Measurements from ENCODE around the gene MAGI2. TPM values are rescaled to one million over a fixed set of nuclear protein-coding genes. Genes with fewer than 3 reads are reported as not detected.

MAGI2 gene
- total RNA-seq, 1 experiment from 2014 or later: 0.22 TPM

DNA sequence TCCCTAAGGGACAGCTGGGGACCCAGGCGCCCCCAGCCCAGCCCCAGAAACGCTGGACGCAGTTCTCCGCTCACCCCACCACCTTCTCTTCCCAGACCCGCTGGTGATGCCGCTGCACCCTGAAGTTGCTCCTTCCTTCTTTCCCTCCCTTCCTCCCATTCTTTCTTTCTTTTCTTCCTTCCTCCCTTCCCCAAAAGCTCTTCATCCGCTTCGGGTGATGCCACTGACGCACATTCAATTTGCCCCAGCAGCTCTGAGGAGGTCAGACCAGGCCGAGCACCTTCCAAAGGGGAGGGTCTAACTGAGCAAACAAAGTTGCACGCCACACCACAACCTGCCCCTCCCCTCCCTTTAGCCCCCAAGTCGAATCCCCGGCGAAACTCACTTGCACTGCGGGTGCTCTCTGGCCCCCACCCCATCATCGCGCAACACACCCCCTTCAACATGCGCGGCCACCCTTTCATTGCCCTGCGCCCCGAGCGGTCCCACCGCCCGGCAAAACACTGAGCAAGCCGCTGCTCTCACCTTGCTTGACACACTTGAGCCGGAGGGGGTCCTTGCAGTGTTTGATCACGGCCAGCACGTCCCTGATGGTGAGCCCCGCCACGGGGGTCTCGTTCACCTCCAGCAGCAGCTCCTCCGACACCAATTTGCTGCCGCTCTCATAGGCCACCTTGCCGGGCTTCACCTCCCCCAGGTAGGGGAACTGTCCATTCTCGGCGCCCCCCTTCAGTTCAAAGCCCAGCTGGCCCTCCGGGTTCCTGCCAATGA is 787 bp downstream of the MAGI2 start:
- H3K79me2 ChIP-seq (ENCODE audit: insufficient read depth, low read length): no peaks in the 10 kb centered on the region
- no peak for ATAC-seq
- DNase-seq (ENCODE audit: low read depth, low spot score): no peak
- H3K4me1 ChIP-seq (ENCODE audit: control insufficient read depth in 1 of 2, insufficient read depth in 2 of 2, low read length in 2 of 2): no peaks in the 10 kb centered on the region
- POLR2A ChIA-PET: no interaction called here
- no peaks in the 10 kb centered on the region for H3K9me3 ChIP-seq (ENCODE audit: control insufficient read depth in 1 of 2, insufficient read depth in 1 of 2, low read depth in 1 of 2, low read length in 2 of 2)
- no peak overlapping the region for H3K4me2 ChIP-seq (ENCODE audit: low read length)
- H3K9ac ChIP-seq (ENCODE audit: low read length): no peak overlapping the region
- intact Hi-C loops (cut with micrococcal nuclease): no loop called here
- H4K20me1 ChIP-seq (ENCODE audit: insufficient read depth): no peaks in the 10 kb centered on the region
- H3K9me2 ChIP-seq (ENCODE audit: insufficient read depth): no peaks in the 10 kb centered on the region
- RAD21 ChIA-PET (ENCODE audit: low non-redundant PET in 1 of 2, low total read pairs in 2 of 2, uncharacterized antibody in 2 of 2, unreplicated experiment in 2 of 2): no interaction called here
- no peaks in the 10 kb centered on the region for H3K27me3 ChIP-seq (ENCODE audit: insufficient read depth, low read length)
- no peak overlapping the region for H3K4me3 ChIP-seq (replicated peaks in 1 of 2; ENCODE audit: low read depth in 1 of 2, low read length in 2 of 2)
- BruUV-seq (replicated peaks): no TSS peak
- TF ChIP-seq EZH2 (IDR thresholded peaks at IDR 0.05) (no peak), CEBPB (IDR thresholded peaks at IDR 0.05; ENCODE audit: low read depth) (no peak), ZFX (IDR thresholded peaks at IDR 0.05) (no peak), ELF1 (IDR thresholded peaks at IDR 0.05; ENCODE audit: borderline replicate concordance, low read depth) (no peak)
- no peak overlapping the region for H3K27ac ChIP-seq (ENCODE audit: low read depth, low read length)
- CTCF ChIA-PET: no interaction called here
- H3K36me3 ChIP-seq (ENCODE audit: control insufficient read depth in 1 of 2, insufficient read depth in 2 of 2, low read length in 2 of 2): no peaks in the 10 kb centered on the region
- H2AFZ ChIP-seq (ENCODE audit: low read depth, low read length, poor library complexity, severe bottlenecking): no peak overlapping the region

- ChIA-PET POLR2A (no interaction called here), CTCF (no interaction called here), RAD21 (ENCODE audit: low non-redundant PET in 1 of 2, low total read pairs in 2 of 2, uncharacterized antibody in 2 of 2, unreplicated experiment in 2 of 2) (no interaction called here)
- H3K9me2 ChIP-seq (ENCODE audit: insufficient read depth): no peaks in the 10 kb centered on the region
- no peak overlapping the region for H3K27ac ChIP-seq (ENCODE audit: low read depth, low read length)
- H3K79me2 ChIP-seq (ENCODE audit: insufficient read depth, low read length): no peaks in the 10 kb centered on the region
- no peak overlapping the region for H3K4me3 ChIP-seq (replicated peaks in 1 of 2; ENCODE audit: low read depth in 1 of 2, low read length in 2 of 2)
- DNase-seq (ENCODE audit: low read depth, low spot score) (no peak), ATAC-seq (no peak)
- H3K9ac ChIP-seq (ENCODE audit: low read length): no peak overlapping the region
- H3K4me2 ChIP-seq (ENCODE audit: low read length): no peak overlapping the region
- intact Hi-C loops (cut with micrococcal nuclease): no loop called here
- no peaks in the 10 kb centered on the region for H4K20me1 ChIP-seq (ENCODE audit: insufficient read depth)
- no peaks in the 10 kb centered on the region for H3K9me3 ChIP-seq (ENCODE audit: control insufficient read depth in 1 of 2, insufficient read depth in 1 of 2, low read depth in 1 of 2, low read length in 2 of 2)
- no peaks in the 10 kb centered on the region for H3K27me3 ChIP-seq (ENCODE audit: insufficient read depth, low read length)
- BruUV-seq (replicated peaks): no TSS peak
- no peaks in the 10 kb centered on the region for H3K36me3 ChIP-seq (ENCODE audit: control insufficient read depth in 1 of 2, insufficient read depth in 2 of 2, low read length in 2 of 2)
- H2AFZ ChIP-seq (ENCODE audit: low read depth, low read length, poor library complexity, severe bottlenecking): no peak overlapping the region
- no peaks in the 10 kb centered on the region for H3K4me1 ChIP-seq (ENCODE audit: control insufficient read depth in 1 of 2, insufficient read depth in 2 of 2, low read length in 2 of 2)
- TF ChIP-seq, protein P1, sequence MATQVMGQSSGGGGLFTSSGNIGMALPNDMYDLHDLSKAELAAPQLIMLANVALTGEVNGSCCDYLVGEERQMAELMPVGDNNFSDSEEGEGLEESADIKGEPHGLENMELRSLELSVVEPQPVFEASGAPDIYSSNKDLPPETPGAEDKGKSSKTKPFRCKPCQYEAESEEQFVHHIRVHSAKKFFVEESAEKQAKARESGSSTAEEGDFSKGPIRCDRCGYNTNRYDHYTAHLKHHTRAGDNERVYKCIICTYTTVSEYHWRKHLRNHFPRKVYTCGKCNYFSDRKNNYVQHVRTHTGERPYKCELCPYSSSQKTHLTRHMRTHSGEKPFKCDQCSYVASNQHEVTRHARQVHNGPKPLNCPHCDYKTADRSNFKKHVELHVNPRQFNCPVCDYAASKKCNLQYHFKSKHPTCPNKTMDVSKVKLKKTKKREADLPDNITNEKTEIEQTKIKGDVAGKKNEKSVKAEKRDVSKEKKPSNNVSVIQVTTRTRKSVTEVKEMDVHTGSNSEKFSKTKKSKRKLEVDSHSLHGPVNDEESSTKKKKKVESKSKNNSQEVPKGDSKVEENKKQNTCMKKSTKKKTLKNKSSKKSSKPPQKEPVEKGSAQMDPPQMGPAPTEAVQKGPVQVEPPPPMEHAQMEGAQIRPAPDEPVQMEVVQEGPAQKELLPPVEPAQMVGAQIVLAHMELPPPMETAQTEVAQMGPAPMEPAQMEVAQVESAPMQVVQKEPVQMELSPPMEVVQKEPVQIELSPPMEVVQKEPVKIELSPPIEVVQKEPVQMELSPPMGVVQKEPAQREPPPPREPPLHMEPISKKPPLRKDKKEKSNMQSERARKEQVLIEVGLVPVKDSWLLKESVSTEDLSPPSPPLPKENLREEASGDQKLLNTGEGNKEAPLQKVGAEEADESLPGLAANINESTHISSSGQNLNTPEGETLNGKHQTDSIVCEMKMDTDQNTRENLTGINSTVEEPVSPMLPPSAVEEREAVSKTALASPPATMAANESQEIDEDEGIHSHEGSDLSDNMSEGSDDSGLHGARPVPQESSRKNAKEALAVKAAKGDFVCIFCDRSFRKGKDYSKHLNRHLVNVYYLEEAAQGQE (IDR thresholded peaks at IDR 0.05; ENCODE audit: low read depth): no peak
- TF ChIP-seq SRF (IDR thresholded peaks at IDR 0.05; ENCODE audit: low read depth): no peak
- TF ChIP-seq, protein P2, sequence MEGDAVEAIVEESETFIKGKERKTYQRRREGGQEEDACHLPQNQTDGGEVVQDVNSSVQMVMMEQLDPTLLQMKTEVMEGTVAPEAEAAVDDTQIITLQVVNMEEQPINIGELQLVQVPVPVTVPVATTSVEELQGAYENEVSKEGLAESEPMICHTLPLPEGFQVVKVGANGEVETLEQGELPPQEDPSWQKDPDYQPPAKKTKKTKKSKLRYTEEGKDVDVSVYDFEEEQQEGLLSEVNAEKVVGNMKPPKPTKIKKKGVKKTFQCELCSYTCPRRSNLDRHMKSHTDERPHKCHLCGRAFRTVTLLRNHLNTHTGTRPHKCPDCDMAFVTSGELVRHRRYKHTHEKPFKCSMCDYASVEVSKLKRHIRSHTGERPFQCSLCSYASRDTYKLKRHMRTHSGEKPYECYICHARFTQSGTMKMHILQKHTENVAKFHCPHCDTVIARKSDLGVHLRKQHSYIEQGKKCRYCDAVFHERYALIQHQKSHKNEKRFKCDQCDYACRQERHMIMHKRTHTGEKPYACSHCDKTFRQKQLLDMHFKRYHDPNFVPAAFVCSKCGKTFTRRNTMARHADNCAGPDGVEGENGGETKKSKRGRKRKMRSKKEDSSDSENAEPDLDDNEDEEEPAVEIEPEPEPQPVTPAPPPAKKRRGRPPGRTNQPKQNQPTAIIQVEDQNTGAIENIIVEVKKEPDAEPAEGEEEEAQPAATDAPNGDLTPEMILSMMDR (IDR thresholded peaks at IDR 0.05 in 2 of 3, conservative IDR thresholded peaks at IDR 0.05 in 1 of 3; ENCODE audit: borderline replicate concordance in 1 of 3, insufficient read depth in 1 of 3, low read depth in 2 of 3, low read length in 2 of 3): no peak
- TF ChIP-seq, protein P3, sequence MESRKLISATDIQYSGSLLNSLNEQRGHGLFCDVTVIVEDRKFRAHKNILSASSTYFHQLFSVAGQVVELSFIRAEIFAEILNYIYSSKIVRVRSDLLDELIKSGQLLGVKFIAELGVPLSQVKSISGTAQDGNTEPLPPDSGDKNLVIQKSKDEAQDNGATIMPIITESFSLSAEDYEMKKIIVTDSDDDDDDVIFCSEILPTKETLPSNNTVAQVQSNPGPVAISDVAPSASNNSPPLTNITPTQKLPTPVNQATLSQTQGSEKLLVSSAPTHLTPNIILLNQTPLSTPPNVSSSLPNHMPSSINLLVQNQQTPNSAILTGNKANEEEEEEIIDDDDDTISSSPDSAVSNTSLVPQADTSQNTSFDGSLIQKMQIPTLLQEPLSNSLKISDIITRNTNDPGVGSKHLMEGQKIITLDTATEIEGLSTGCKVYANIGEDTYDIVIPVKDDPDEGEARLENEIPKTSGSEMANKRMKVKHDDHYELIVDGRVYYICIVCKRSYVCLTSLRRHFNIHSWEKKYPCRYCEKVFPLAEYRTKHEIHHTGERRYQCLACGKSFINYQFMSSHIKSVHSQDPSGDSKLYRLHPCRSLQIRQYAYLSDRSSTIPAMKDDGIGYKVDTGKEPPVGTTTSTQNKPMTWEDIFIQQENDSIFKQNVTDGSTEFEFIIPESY (IDR thresholded peaks at IDR 0.05; ENCODE audit: extremely low read depth, insufficient replicate concordance, low read length): no peak
- TF ChIP-seq FOSL1 (IDR thresholded peaks at IDR 0.05; ENCODE audit: low read depth): no peak
- no peak for TF ChIP-seq ZNF274 (IDR thresholded peaks at IDR 0.05; ENCODE audit: low read depth, low read length)
- TF ChIP-seq POLR2AphosphoS5 (IDR thresholded peaks at IDR 0.05; ENCODE audit: low read depth, low read length): no peak
- TF ChIP-seq, protein P4, sequence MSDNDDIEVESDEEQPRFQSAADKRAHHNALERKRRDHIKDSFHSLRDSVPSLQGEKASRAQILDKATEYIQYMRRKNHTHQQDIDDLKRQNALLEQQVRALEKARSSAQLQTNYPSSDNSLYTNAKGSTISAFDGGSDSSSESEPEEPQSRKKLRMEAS (IDR thresholded peaks at IDR 0.05): no peak
Measured at GRCh38 chr7:79452032-79452494, 1.4 kb downstream of the MAGI2 start.
